CD14-positive monocyte (primary cell): ENCODE results near the gene E2F1. TPM values are rescaled to one million over a fixed set of nuclear protein-coding genes. Genes with fewer than 3 reads are reported as not detected.

ENCODE experiments used
- DNase-seq, 3 donors: peaks; one replicate each; pipeline ENCODE4 v3.0.0-alpha.2; 2011 to 2022
- H2AFZ ChIP-seq: 2 replicates; pipeline ENCODE4 v1.6.0; 2012; ENCODE audit warnings: mild to moderate bottlenecking, low read depth, low read length, inconsistent platforms; ENCODE audit not compliant: insufficient read depth, poor library complexity, severe bottlenecking
- H3K27ac ChIP-seq, 2 donors: 1 replicate in 1 of 2; 2 replicates in 1 of 2; pipeline ENCODE4 v1.5.1; 2012 to 2013; ENCODE audit warnings: low read length in 2 of 2, control low read depth in 1 of 2, inconsistent platforms in 1 of 2, low read depth in 1 of 2, mild to moderate bottlenecking in 1 of 2
- H3K27me3 ChIP-seq, 2 donors: one replicate each; pipeline versions ENCODE4 v1.6.0 to v1.6.1; 2011 to 2013; ENCODE audit warnings: low read length in 2 of 2; ENCODE audit not compliant: control insufficient read depth in 2 of 2, insufficient read depth in 2 of 2
- H3K36me3 ChIP-seq, 2 donors: replicated peaks in 1 of 2; 1 replicate in 1 of 2; 2 replicates in 1 of 2; pipeline versions ENCODE4 v1.5.1 to v1.6.1; 2012 to 2013; ENCODE audit warnings: low read length in 2 of 2, control low read depth in 1 of 2, inconsistent platforms in 1 of 2, mild to moderate bottlenecking in 1 of 2; ENCODE audit not compliant: insufficient read depth in 2 of 2, control insufficient read depth in 1 of 2
- H3K4me1 ChIP-seq, 2 donors: 1 replicate in 1 of 2; 2 replicates in 1 of 2; pipeline versions ENCODE4 v1.5.1 to v1.6.1; 2012 to 2013; ENCODE audit warnings: low read length in 2 of 2, control low read depth in 1 of 2, inconsistent platforms in 1 of 2, mild to moderate bottlenecking in 1 of 2, moderate library complexity in 1 of 2; ENCODE audit not compliant: insufficient read depth in 2 of 2, control insufficient read depth in 1 of 2
- H3K4me2 ChIP-seq: replicated peaks from 2 replicates; pipeline ENCODE3; 2012; ENCODE audit warnings: low read length, moderate library complexity, mild to moderate bottlenecking; ENCODE audit not compliant: poor library complexity, severe bottlenecking; ENCODE audit errors: extremely low read depth
- H3K4me3 ChIP-seq, 3 experiments: fragments of 200-600 bp in 1 of 3; sonication (generic) in 1 of 3; replicated peaks in 1 of 3; 1 replicate in 2 of 3; 2 replicates in 1 of 3; pipeline ENCODE4 v1.5.1; 2011 to 2013; ENCODE audit warnings: low read length in 3 of 3, mild to moderate bottlenecking in 3 of 3, control low read depth in 2 of 3, low read depth in 2 of 3, inconsistent platforms in 1 of 3, moderate library complexity in 1 of 3
- H3K79me2 ChIP-seq: 2 replicates; pipeline ENCODE4 v1.6.0; 2012; ENCODE audit warnings: mild to moderate bottlenecking, control low read depth, inconsistent platforms, low read length, moderate library complexity; ENCODE audit not compliant: insufficient read depth
- H3K9ac ChIP-seq: 2 replicates; pipeline ENCODE4 v1.6.0; 2017; ENCODE audit warnings: low read length, mild to moderate bottlenecking; ENCODE audit not compliant: insufficient read depth, poor library complexity, severe bottlenecking
- H3K9me3 ChIP-seq, 2 donors: replicated peaks in 1 of 2; 1 replicate in 1 of 2; 2 replicates in 1 of 2; pipeline versions ENCODE4 v1.5.1 to v1.6.1; 2012 to 2013; ENCODE audit warnings: low read length in 2 of 2, control low read depth in 1 of 2; ENCODE audit not compliant: control insufficient read depth in 1 of 2, insufficient read depth in 1 of 2
- H4K20me1 ChIP-seq: 2 replicates; pipeline ENCODE4 v1.6.0; 2012; ENCODE audit warnings: mild to moderate bottlenecking, low read length, control low read depth, moderate library complexity; ENCODE audit not compliant: insufficient read depth
- H3K27ac Mint-ChIP-seq, 7 donors: one replicate each; pipeline ENCODE4 v1.8.0; 2020; ENCODE audit warnings: mild to moderate bottlenecking in 7 of 7, mixed read lengths in 7 of 7, moderate library complexity in 6 of 7, inconsistent platforms in 2 of 7
- H3K27me3 Mint-ChIP-seq, 3 donors: one replicate each; pipeline ENCODE4 v1.8.0; 2021 to 2022; ENCODE audit warnings: low read depth in 3 of 3, mild to moderate bottlenecking in 3 of 3, mixed read lengths in 3 of 3, moderate library complexity in 3 of 3, inconsistent platforms in 1 of 3
- H3K36me3 Mint-ChIP-seq, 2 donors: one replicate each; pipeline ENCODE4 v1.8.0; 2020; ENCODE audit warnings: mixed read lengths in 2 of 2, inconsistent platforms in 1 of 2, mild to moderate bottlenecking in 1 of 2
- H3K4me1 Mint-ChIP-seq: one replicate; pipeline ENCODE4 v1.8.0; 2020; ENCODE audit warnings: mild to moderate bottlenecking, mixed read lengths
- H3K4me3 Mint-ChIP-seq, 2 donors: one replicate each; pipeline ENCODE4 v1.8.0; 2020; ENCODE audit warnings: mild to moderate bottlenecking in 2 of 2, mixed read lengths in 2 of 2, moderate library complexity in 1 of 2
- H3K9me3 Mint-ChIP-seq, 7 donors: one replicate each; pipeline ENCODE4 v1.8.0; 2020 to 2022; ENCODE audit warnings: mixed read lengths in 7 of 7, mild to moderate bottlenecking in 6 of 7, moderate library complexity in 6 of 7, inconsistent platforms in 2 of 7
- CTCF ChIP-seq: fragments of 200-600 bp; IDR thresholded peaks from one replicate; pipeline ENCODE4 v1.8.0; 2022; ENCODE audit warnings: antibody characterized with exemption, mild to moderate bottlenecking
- WGBS: methylation state at CpG from one replicate; pipeline ENCODE4 v1.1.5; 2013; ENCODE audit warnings: missing lambda C conversion rate; ENCODE audit not compliant: insufficient coverage; 5-methylcytosine and 5-hydroxymethylcytosine counted together
- intact Hi-C, 2 donors: fragments of 100-400 bp; cut with micrococcal nuclease; formaldehyde crosslinking; loops; one replicate each; pipeline versions ENCODE4 v1.15.0 to v1.15.1; 2023
- polyA plus RNA-seq, 3 donors: library from polyadenylated mRNA; depleted of rRNA in 1 of 3; unstranded in 2 of 3; stranded (reverse) in 1 of 3; fragments of 300-500 nt in 2 of 3; fragments of >200 nt in 1 of 3; fragmentation: Illumina TruSeq in 2 of 3; gene quantifications; 1 replicate in 2 of 3; 2 replicates in 1 of 3; pipeline ENCODE4 v1.2.3, GENCODE V29; 2012 to 2021

Gene E2F1
- polyA plus RNA-seq, 3 donors, result 0.17 to 1.1 TPM; not detected in 1

DNA sequence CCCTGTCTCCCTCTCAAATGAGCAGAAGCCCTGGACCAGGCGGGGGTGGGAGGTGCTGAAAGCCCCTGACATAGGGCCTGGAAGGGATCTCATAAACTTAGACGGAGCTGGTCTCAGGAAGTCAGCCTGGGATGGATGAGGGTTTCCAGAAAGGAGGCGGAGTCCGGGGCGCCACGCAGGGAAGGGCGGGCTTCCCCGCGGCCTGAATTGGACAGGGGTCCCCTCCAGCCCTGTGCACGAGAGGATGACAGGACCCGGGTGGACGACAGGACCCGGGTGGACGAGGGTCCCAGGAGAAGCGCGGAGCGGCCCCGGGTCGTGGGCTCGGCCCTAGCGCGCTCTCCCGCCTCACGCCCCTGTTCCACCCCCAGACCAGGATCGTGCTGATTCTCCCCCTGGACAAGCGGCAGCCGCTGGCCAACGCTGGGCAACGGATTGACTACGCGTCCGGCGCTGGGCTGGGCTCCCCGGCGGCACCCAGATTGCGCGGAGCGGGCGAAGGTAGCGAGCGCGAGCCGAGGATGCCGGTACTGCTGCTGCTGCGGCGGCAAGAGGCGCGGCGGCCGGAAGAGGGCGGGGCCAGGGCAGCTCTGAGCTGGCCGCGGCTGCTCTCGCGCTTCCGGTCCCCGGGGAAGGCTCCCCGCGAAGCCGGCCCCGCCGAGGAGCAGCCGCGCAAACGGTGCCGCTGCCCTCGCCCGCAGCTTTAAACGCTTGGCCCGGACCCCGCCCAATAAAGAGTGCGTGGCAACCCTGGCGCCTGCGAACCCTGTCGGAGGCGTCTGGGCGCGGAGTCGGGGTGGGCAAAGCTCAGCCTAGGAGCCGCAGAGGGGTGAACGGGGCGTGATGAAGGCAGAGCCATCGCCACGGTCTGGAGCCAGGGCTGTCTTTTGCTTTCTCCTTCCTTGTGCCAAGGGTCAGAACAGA, 22.8 kb downstream of the E2F1 start:
- H3K4me1 Mint-ChIP-seq, result peaks cover 36% of the 10 kb centered on the region
- peaks cover 0 to 3% (median 0%) of the 10 kb centered on the region in 7 donors for H3K9me3 Mint-ChIP-seq
- peak overlapping the region in 6 of 7 donors; percentile 30 to 81 (median 68) for H3K27ac Mint-ChIP-seq
- Histone ChIP-seq H3K4me3 (peak overlapping the region; percentile 35 to 91 (median 76)), H2AFZ (peak overlapping the region; percentile 99), H3K4me2 (peak overlapping the region; percentile 91), H3K27ac (peak overlapping the region; percentile 62 to 78), H3K36me3 (no peaks in the 10 kb centered on the region), H3K4me1 (peaks cover 37 to 51% of the 10 kb centered on the region in 2 donors), H4K20me1 (peaks cover 5% of the 10 kb centered on the region), H3K9me3 (no peaks in the 10 kb centered on the region), H3K79me2 (no peaks in the 10 kb centered on the region), H3K9ac (peak overlapping the region; percentile 59), H3K27me3 (no peaks in the 10 kb centered on the region)
- intact Hi-C loops, result loop anchor here (5.0 to 10.0 kb wide), 3 partner anchors 179 to 331 kb away; partner anchors contain the start of gene RALY (in 2 of the 2)
- TF ChIP-seq CTCF, result no peak
- peak; percentile 69 to 82 (median 77) for DNase-seq
- peaks cover 0 to 5% of the 10 kb centered on the region in 2 donors for H3K36me3 Mint-ChIP-seq
- H3K4me3 Mint-ChIP-seq, result peak overlapping the region; percentile 82 to 91
- under 1% methylated on average over 83 of the region's 84 CpGs for WGBS
- H3K27me3 Mint-ChIP-seq, result peaks cover 2 to 3% (median 2%) of the 10 kb centered on the region in 3 donors

DNA sequence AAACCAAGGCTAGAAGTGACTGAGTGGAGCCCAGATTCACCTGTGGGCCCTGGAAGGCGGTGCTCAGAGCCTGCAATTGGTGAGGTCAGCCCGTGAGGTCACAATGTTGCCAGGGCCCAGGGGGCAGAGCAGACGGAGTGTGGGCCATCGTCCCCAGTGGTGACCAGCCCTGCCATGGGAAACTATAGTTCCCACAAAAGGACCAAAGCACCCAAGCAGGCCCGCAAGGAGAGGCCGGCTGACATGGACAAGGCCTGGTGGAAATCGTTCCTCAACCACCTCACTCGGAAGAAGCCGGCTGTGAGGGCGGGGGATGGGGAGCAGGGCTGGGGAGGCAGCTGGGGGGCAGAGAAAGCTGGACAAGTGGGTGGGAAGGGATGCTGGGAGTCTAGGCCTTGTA, 24.0 kb downstream of the E2F1 start, which contains the start of gene C20orf144:
Gene C20orf144, plus strand, starts transcription at position 156 of the 400 bp plus-strand sequence. Its CDS starts 19 bp downstream, at position 175.
- Histone ChIP-seq H4K20me1 (no peaks in the 10 kb centered on the region), H3K4me2 (peak within 1 kb of the TSS; percentile 91), H3K4me1 (peaks cover 26 to 39% of the 10 kb centered on the region in 2 donors), H3K79me2 (no peaks in the 10 kb centered on the region), H3K4me3 (peak within 1 kb of the TSS; percentile 35 to 91 (median 76)), H3K9ac (peak within 1 kb of the TSS; percentile 59), H3K27me3 (no peaks in the 10 kb centered on the region), H3K9me3 (no peaks in the 10 kb centered on the region), H2AFZ (peak within 1 kb of the TSS; percentile 99), H3K36me3 (no peaks in the 10 kb centered on the region), H3K27ac (peak within 1 kb of the TSS in 1 of 2 donors; percentile 78)
- no peak for TF ChIP-seq CTCF
- WGBS, result 100% methylated on average over 4 of the region's 10 CpGs
- H3K9me3 Mint-ChIP-seq, result peaks cover 0 to 3% (median 0%) of the 10 kb centered on the region in 7 donors
- peak within 1 kb of the TSS in 3 of 7 donors; percentile 10 to 46 (median 20) for H3K27ac Mint-ChIP-seq
- peak within 1 kb of the TSS; percentile 82 to 91 for H3K4me3 Mint-ChIP-seq
- H3K36me3 Mint-ChIP-seq, result peaks cover 0 to 5% of the 10 kb centered on the region in 2 donors
- no peak for DNase-seq
- peaks cover 2 to 3% (median 2%) of the 10 kb centered on the region in 3 donors for H3K27me3 Mint-ChIP-seq
- intact Hi-C loops, result loop anchor here (5.0 to 10.0 kb wide), 3 partner anchors 177 to 333 kb away; partner anchors contain the start of gene RALY (in 2 of the 2)
- H3K4me1 Mint-ChIP-seq, result peaks cover 29% of the 10 kb centered on the region
